Suppressor macrophage treated with lipopolysaccharide for 4 hours (primary cell): ENCODE measurements around the gene ANKRD39.

ENCODE experiments used
- DNase-seq: peaks from one replicate; pipeline ENCODE4 v3.0.0-alpha.2; 2020

Gene ANKRD39

GRCh38 chr2:96885432-96886347, 27.9 kb upstream of the ANKRD39 start:
- DNase-seq, result peak; percentile 82

GRCh38 chr2:96884299-96885094, 26.7 kb upstream of the ANKRD39 start:
- DNase-seq, result peak; percentile 39

- no peak for DNase-seq
Observed at GRCh38 chr2:96883306-96883705, 25.5 kb upstream of the ANKRD39 start.

GRCh38 chr2:96882906-96883305, 25.1 kb upstream of the ANKRD39 start:
- no peak for DNase-seq

GRCh38 chr2:96882230-96882629, 24.4 kb upstream of the ANKRD39 start:
- DNase-seq, result no peak

GRCh38 chr2:96881349-96882195, 23.8 kb upstream of the ANKRD39 start:
- DNase-seq, result no peak

GRCh38 chr2:96880891-96881273, 23.1 kb upstream of the ANKRD39 start:
- DNase-seq, result no peak

GRCh38 chr2:96879545-96880040, 21.8 kb upstream of the ANKRD39 start:
- DNase-seq, result no peak

- DNase-seq, result no peak
Observed at GRCh38 chr2:96878796-96879544, 21.2 kb upstream of the ANKRD39 start.

GRCh38 chr2:96878171-96878570, 20.4 kb upstream of the ANKRD39 start:
- DNase-seq, result no peak

- no peak for DNase-seq
Observed at GRCh38 chr2:96877631-96878092, 19.8 kb upstream of the ANKRD39 start.

GRCh38 chr2:96877042-96877451, 19.2 kb upstream of the ANKRD39 start:
- no peak for DNase-seq

- DNase-seq, result no peak
Observed at GRCh38 chr2:96876269-96877041, 18.6 kb upstream of the ANKRD39 start.

- no peak for DNase-seq
Observed at GRCh38 chr2:96875498-96876268, 17.9 kb upstream of the ANKRD39 start.

GRCh38 chr2:96874198-96874831, 16.5 kb upstream of the ANKRD39 start:
- DNase-seq, result peak; percentile 44

GRCh38 chr2:96873651-96874096, 15.9 kb upstream of the ANKRD39 start:
- DNase-seq, result peak; percentile 86

- DNase-seq, result no peak
Observed at GRCh38 chr2:96872591-96873349, 15.0 kb upstream of the ANKRD39 start.

GRCh38 chr2:96870626-96871255, 12.9 kb upstream of the ANKRD39 start:
- DNase-seq, result no peak
